CD4-positive, CD25-positive, alpha-beta regulatory T cell (primary cell): ENCODE measurements around the gene RNPS1. TPM values are rescaled to one million over a fixed set of nuclear protein-coding genes. Genes with fewer than 3 reads are reported as not detected.
A peak's percentile ranks its signal among the peaks of the same experiment; 100 is the strongest.

Source experiments
- ATAC-seq, 2 donors: fragments of 150-1000 bp; cut with Tn5 transposase; one replicate each; pipeline ENCODE4 v1.10.0; 2021; ENCODE audit warnings: low read depth in 2 of 2, moderate number of reproducible peaks in 2 of 2, moderate library complexity in 1 of 2
- DNase-seq, 3 donors: peaks; one replicate each; pipeline versions ENCODE4 v3.0.0 to v3.0.0-alpha.2; 2012 to 2022; ENCODE audit warnings: mixed read lengths in 1 of 3
- H3K27ac ChIP-seq: one replicate; pipeline ENCODE4 v1.7.0; 2013; ENCODE audit warnings: mild to moderate bottlenecking, low read length; ENCODE audit not compliant: insufficient read depth, poor library complexity, severe bottlenecking
- H3K27me3 ChIP-seq: one replicate; pipeline ENCODE4 v1.7.0; 2013; ENCODE audit warnings: low read length; ENCODE audit not compliant: control insufficient read depth, insufficient read depth
- H3K36me3 ChIP-seq: one replicate; pipeline ENCODE4 v1.7.0; 2013; ENCODE audit warnings: mild to moderate bottlenecking, low read length, moderate library complexity; ENCODE audit not compliant: control insufficient read depth, insufficient read depth
- H3K4me1 ChIP-seq: 2 replicates; pipeline ENCODE4 v1.7.0; 2013; ENCODE audit warnings: mild to moderate bottlenecking, low read length; ENCODE audit not compliant: insufficient read depth, control insufficient read depth, poor library complexity, severe bottlenecking
- H3K4me3 ChIP-seq: one replicate; pipeline ENCODE4 v1.7.0; 2013; ENCODE audit warnings: low read depth, mild to moderate bottlenecking, low read length, moderate library complexity
- H3K9me3 ChIP-seq, 2 experiments: 1 replicate in 1 of 2; 2 replicates in 1 of 2; pipeline ENCODE4 v1.7.0; 2013; ENCODE audit warnings: low read length in 2 of 2, mild to moderate bottlenecking in 1 of 2, moderate library complexity in 1 of 2; ENCODE audit not compliant: control insufficient read depth in 2 of 2
- H3K27ac Mint-ChIP-seq, 3 donors: one replicate each; pipeline ENCODE4 v1.8.0; 2020 to 2022; ENCODE audit warnings: mild to moderate bottlenecking in 3 of 3, mixed read lengths in 3 of 3, moderate library complexity in 2 of 3
- H3K27me3 Mint-ChIP-seq: one replicate; pipeline ENCODE4 v1.8.0; 2022; ENCODE audit warnings: mild to moderate bottlenecking, mixed read lengths
- H3K36me3 Mint-ChIP-seq: one replicate; pipeline ENCODE4 v1.8.0; 2020; ENCODE audit warnings: mixed read lengths
- H3K4me1 Mint-ChIP-seq, 4 donors: one replicate each; pipeline ENCODE4 v1.8.0; 2020 to 2022; ENCODE audit warnings: mixed read lengths in 4 of 4, mild to moderate bottlenecking in 1 of 4
- H3K4me3 Mint-ChIP-seq, 4 donors: one replicate each; pipeline ENCODE4 v1.8.0; 2020 to 2022; ENCODE audit warnings: mild to moderate bottlenecking in 4 of 4, mixed read lengths in 4 of 4, moderate library complexity in 3 of 4
- H3K9me3 Mint-ChIP-seq, 7 donors: one replicate each; pipeline ENCODE4 v1.8.0; 2020 to 2022; ENCODE audit warnings: mixed read lengths in 7 of 7, mild to moderate bottlenecking in 3 of 7, moderate library complexity in 2 of 7
- polyA plus RNA-seq, 4 donors: library from polyadenylated mRNA; unstranded; fragments of 300-500 nt; fragmentation: Illumina TruSeq; gene quantifications; one replicate each; pipeline ENCODE4 v1.2.3, GENCODE V29; 2021
- total RNA-seq: library from RNA; stranded (reverse); gene quantifications from one replicate; pipeline ENCODE4 v1.2.3, GENCODE V29; 2022

The RNPS1 gene
- total and polyA plus RNA-seq, 5 donors from 2014 or later = 189 to 230 (median 212) TPM

DNA sequence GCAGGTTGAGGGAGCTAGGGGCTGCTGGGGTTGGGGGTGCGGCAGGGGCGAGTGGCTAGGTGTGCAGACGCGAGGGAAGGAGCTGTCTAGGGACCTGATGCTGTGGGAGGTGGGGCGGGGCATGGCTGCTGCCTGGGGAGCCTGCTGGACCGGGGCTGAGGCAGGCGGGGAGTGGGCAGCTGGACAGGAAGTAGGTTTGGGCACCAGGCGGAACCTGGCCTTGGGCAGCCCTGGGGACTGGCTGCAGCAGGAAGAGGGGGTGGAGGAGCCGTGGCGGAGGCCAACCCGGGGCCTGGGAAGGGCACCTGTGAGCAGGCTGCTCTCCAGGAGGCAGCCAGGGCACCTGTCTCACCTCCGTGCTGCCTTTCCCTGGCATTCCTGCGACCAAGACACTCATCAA lies 37.5 kb downstream of the RNPS1 start:
- no peak for ATAC-seq
- no peak for DNase-seq
- Mint-ChIP-seq H3K4me1 (peaks cover 0 to 16% (median 3%) of the 10 kb centered on the region in 4 donors), H3K27me3 (peaks cover 2% of the 10 kb centered on the region), H3K9me3 (peaks cover 0 to 2% (median 0%) of the 10 kb centered on the region in 7 donors), H3K36me3 (peaks cover 8% of the 10 kb centered on the region), H3K27ac (no peak overlapping the region), H3K4me3 (no peak overlapping the region)
- H3K27me3 ChIP-seq = no peaks in the 10 kb centered on the region
- peaks cover 60% of the 10 kb centered on the region for H3K36me3 ChIP-seq
- H3K27ac ChIP-seq = no peak overlapping the region
- peaks cover 5% of the 10 kb centered on the region for H3K4me1 ChIP-seq
- no peak overlapping the region for H3K4me3 ChIP-seq
- H3K9me3 ChIP-seq = no peaks in the 10 kb centered on the region

DNA sequence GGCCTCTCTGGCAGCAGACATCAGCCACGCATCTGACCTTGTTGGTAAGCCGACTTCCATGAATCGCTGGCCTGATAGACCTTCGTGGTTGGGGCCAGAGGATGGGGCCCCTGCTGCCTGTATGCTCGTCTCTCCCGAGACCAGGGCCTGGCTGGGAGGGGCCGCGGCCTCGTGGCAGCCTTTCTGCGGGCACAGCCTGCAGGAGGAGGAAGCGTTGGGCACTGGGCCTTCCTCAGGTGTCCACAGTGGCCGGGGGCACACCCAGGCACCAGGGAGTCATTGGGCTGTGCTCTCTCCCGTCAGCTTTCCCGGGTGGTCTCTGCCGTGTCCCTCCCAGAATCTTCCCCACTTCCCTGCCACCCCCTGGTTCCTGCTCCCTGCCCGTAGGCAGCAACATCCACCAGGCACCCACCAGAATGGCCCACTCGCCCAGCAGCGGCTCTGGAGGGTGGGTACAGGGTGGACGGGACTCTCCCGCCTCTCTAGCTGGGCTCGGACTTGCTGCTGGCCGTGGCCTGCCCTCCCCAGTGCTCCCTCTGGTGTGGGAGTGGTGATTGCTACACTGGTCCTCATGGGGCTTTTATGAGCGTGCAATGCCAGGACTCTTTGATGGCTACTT lies 38.2 kb downstream of the RNPS1 start:
- H3K4me3 ChIP-seq = no peak overlapping the region
- Mint-ChIP-seq H3K4me3 (no peak overlapping the region), H3K9me3 (peaks cover 0 to 2% (median 0%) of the 10 kb centered on the region in 7 donors), H3K27ac (no peak overlapping the region), H3K27me3 (no peaks in the 10 kb centered on the region), H3K4me1 (peaks cover 0 to 22% (median 5%) of the 10 kb centered on the region in 4 donors), H3K36me3 (peaks cover 8% of the 10 kb centered on the region)
- H3K36me3 ChIP-seq = peaks cover 55% of the 10 kb centered on the region
- H3K4me1 ChIP-seq = peaks cover 9% of the 10 kb centered on the region
- H3K27ac ChIP-seq = no peak overlapping the region
- DNase-seq = no peak
- no peaks in the 10 kb centered on the region for H3K27me3 ChIP-seq
- no peaks in the 10 kb centered on the region for H3K9me3 ChIP-seq
- ATAC-seq = no peak

DNA sequence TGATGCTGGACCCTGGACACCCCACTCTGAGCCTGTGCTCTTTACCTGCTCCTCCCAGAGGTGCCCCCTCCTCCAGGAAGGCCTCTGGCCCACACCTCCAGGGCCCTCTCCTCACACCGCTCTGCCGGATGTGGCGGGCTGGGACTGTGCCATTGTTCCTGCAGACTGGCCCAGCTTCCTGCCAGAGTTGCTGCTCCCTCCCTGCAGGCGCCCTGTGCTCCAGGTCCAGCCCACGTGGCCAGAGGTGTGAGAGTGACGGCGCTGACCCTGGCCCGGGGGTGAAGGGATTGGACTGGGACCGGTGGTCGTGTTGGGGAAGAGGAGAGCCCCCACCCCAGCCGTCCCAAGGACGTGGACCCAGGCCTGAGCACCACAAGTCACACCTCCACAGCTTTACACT lies 38.8 kb downstream of the RNPS1 start:
- no peaks in the 10 kb centered on the region for H3K27me3 ChIP-seq
- peaks cover 16% of the 10 kb centered on the region for H3K4me1 ChIP-seq
- Mint-ChIP-seq H3K27me3 (no peaks in the 10 kb centered on the region), H3K4me3 (no peak overlapping the region), H3K27ac (no peak overlapping the region), H3K9me3 (peaks cover 0 to 2% (median 0%) of the 10 kb centered on the region in 7 donors), H3K4me1 (peaks cover 0 to 28% (median 7%) of the 10 kb centered on the region in 4 donors), H3K36me3 (peaks cover 8% of the 10 kb centered on the region)
- no peak overlapping the region for H3K27ac ChIP-seq
- no peak overlapping the region for H3K4me3 ChIP-seq
- DNase-seq (no peak), ATAC-seq (no peak)
- H3K9me3 ChIP-seq = no peaks in the 10 kb centered on the region
- H3K36me3 ChIP-seq = peaks cover 54% of the 10 kb centered on the region

DNA sequence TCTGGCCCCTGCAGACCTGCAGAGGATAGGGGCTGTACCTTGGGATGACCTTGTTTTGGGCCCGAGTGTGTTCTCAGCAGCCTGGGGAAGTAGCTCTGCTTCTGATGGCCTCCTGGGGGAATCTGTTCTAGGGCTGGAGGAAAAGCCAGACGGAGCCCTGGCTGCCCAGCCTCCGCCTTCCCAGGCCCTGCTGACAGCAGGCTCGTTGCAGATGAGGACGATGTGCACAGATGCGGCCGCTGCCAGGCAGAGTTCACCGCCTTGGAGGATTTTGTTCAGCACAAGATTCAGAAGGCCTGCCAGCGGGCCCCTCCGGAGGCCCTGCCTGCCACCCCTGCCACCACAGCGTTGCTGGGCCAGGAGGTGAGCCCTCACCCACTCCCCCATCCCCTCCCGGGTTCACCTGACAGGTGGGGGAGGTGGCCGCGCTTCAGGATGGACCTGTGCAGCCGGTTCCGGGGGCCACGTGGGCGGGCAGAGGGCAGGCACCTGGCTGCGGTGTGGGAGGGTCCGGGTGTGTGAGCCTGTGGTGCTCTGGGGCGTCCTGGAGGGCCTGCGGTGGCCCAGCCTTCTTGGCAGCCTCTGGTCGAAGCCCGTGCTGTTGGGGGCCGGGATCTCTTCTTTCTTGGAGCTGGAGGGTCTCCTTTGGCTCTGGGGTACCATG lies 39.6 kb downstream of the RNPS1 start:
- Histone ChIP-seq H3K27me3 (no peaks in the 10 kb centered on the region), H3K9me3 (no peaks in the 10 kb centered on the region), H3K36me3 (peaks cover 51% of the 10 kb centered on the region), H3K27ac (no peak overlapping the region), H3K4me1 (peaks cover 19% of the 10 kb centered on the region), H3K4me3 (no peak overlapping the region)
- peaks cover 0 to 2% (median 0%) of the 10 kb centered on the region in 7 donors for H3K9me3 Mint-ChIP-seq
- ATAC-seq (no peak), DNase-seq (no peak)
- H3K4me3 Mint-ChIP-seq = no peak overlapping the region
- H3K27me3 Mint-ChIP-seq = no peaks in the 10 kb centered on the region
- peaks cover 8% of the 10 kb centered on the region for H3K36me3 Mint-ChIP-seq
- no peak overlapping the region for H3K27ac Mint-ChIP-seq
- peaks cover 0 to 31% (median 7%) of the 10 kb centered on the region in 4 donors for H3K4me1 Mint-ChIP-seq

- no peak overlapping the region for H3K4me3 ChIP-seq
- no peak for ATAC-seq
- no peaks in the 10 kb centered on the region for H3K27me3 ChIP-seq
- Mint-ChIP-seq H3K9me3 (peaks cover 0 to 2% (median 0%) of the 10 kb centered on the region in 7 donors), H3K27ac (no peak overlapping the region), H3K36me3 (peaks cover 8% of the 10 kb centered on the region), H3K27me3 (no peaks in the 10 kb centered on the region), H3K4me1 (peaks cover 0 to 34% (median 7%) of the 10 kb centered on the region in 4 donors), H3K4me3 (peak overlapping the region in 2 of 4 donors; percentile 11 to 72)
- H3K36me3 ChIP-seq = peaks cover 40% of the 10 kb centered on the region
- peaks cover 22% of the 10 kb centered on the region for H3K4me1 ChIP-seq
- H3K9me3 ChIP-seq = no peaks in the 10 kb centered on the region
- no peak for DNase-seq
- H3K27ac ChIP-seq = no peak overlapping the region
These were observed 41.0 kb downstream of the RNPS1 start for GRCh38 chr16:2226918-2227317.

DNA sequence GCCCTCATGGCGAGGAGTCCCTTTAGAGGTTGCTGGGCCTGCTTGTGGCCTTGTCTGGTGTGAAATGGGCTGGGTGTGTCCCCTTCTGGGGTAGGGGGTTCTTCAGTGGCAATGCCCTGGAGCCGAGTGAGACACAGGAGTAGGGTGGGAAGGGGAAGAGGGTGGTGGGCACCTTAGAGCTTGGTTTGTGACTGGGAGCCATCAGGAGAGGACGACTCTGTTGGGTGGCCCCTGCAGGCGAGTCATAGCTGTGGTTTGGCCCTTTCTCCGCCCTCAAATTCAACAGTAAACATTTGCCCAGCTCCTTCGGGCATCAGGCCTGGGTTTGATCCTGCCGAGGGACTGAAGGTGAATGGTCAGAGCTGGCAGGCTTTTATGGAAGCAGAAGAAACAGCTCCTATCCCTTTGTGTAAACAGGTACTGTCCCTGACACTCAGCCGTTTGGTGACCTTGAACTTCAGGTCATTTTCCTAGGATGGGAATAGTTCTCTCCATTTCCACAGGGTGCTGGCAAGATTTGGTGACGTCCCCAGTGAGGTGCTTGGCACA lies 41.6 kb downstream of the RNPS1 start:
- no peak for ATAC-seq
- Mint-ChIP-seq H3K27ac (no peak overlapping the region), H3K9me3 (peaks cover 0 to 2% (median 0%) of the 10 kb centered on the region in 7 donors), H3K27me3 (no peaks in the 10 kb centered on the region), H3K4me1 (peaks cover 0 to 34% (median 7%) of the 10 kb centered on the region in 4 donors), H3K36me3 (peaks cover 8% of the 10 kb centered on the region), H3K4me3 (peak overlapping the region; percentile 41 to 75 (median 72))
- Histone ChIP-seq H3K36me3 (peaks cover 34% of the 10 kb centered on the region), H3K9me3 (no peaks in the 10 kb centered on the region), H3K27ac (no peak overlapping the region), H3K4me3 (no peak overlapping the region), H3K4me1 (peaks cover 22% of the 10 kb centered on the region), H3K27me3 (no peaks in the 10 kb centered on the region)
- DNase-seq = no peak

GRCh38 chr16:2223942-2224486 lies 43.9 kb downstream of the RNPS1 start:
- peaks cover 0 to 2% (median 0%) of the 10 kb centered on the region in 7 donors for H3K9me3 Mint-ChIP-seq
- ATAC-seq = peak in 1 of 2 donors; percentile 2
- peak overlapping the region; percentile 26 to 82 (median 69) for H3K27ac Mint-ChIP-seq
- H3K4me1 Mint-ChIP-seq = peaks cover 0 to 34% (median 6%) of the 10 kb centered on the region in 4 donors
- peak overlapping the region; percentile 74 for H3K4me3 ChIP-seq
- H3K27me3 ChIP-seq = no peaks in the 10 kb centered on the region
- H3K36me3 Mint-ChIP-seq = peaks cover 4% of the 10 kb centered on the region
- peak overlapping the region; percentile 72 for H3K27ac ChIP-seq
- no peaks in the 10 kb centered on the region for H3K9me3 ChIP-seq
- peak in 1 of 3 donors; percentile 42 for DNase-seq
- H3K36me3 ChIP-seq = peaks cover 22% of the 10 kb centered on the region
- H3K27me3 Mint-ChIP-seq = no peaks in the 10 kb centered on the region
- H3K4me3 Mint-ChIP-seq = peak overlapping the region; percentile 82 to 98 (median 91)
- H3K4me1 ChIP-seq = peaks cover 22% of the 10 kb centered on the region
